ENCODE results near the gene PRUNE1.

PRUNE1 gene

GRCh38 chr1:151001602-151002001 lies 6.6 kb upstream of the PRUNE1 start:
- H3K4ac ChIP-seq (ENCODE audit: low read depth, low read length): no peak overlapping the region
- H3K79me2 ChIP-seq (ENCODE audit: control insufficient read depth, insufficient read depth, low read length): no peaks in the 10 kb centered on the region
- no peak overlapping the region for H4K5ac ChIP-seq (ENCODE audit: low read length)
- DNase-seq: no peak
- H3K9ac ChIP-seq (ENCODE audit: low read length): no peak overlapping the region
- no peaks in the 10 kb centered on the region for H3K79me1 ChIP-seq (ENCODE audit: low read length)
- no peak overlapping the region for H2BK5ac ChIP-seq (ENCODE audit: low read length)
- H2AK5ac ChIP-seq (ENCODE audit: low read length): no peak overlapping the region
- H3K36me3 ChIP-seq (ENCODE audit: control insufficient read depth, insufficient read depth, low read length): no peaks in the 10 kb centered on the region
- no peak overlapping the region for H3K4me2 ChIP-seq (ENCODE audit: low read length)
- no peaks in the 10 kb centered on the region for H3K27me3 ChIP-seq (ENCODE audit: insufficient read depth, low read length, poor library complexity)
- H3K18ac ChIP-seq (ENCODE audit: low read length): no peak overlapping the region
- H2BK15ac ChIP-seq (replicated peaks; ENCODE audit: low read depth): no peak overlapping the region
- H3K23ac ChIP-seq (ENCODE audit: low read length): no peak overlapping the region
- no peak overlapping the region for H2BK120ac ChIP-seq (ENCODE audit: low read depth, low read length)
- no peak overlapping the region for H3K4me3 ChIP-seq (ENCODE audit: low read length)
- no peak overlapping the region for H3K56ac ChIP-seq (ENCODE audit: low read length)
- no peak overlapping the region for H3K27ac ChIP-seq (ENCODE audit: low read depth, low read length)
- no CpG with 5 or more reads among the region's 4 CpGs for WGBS (ENCODE audit: extremely low coverage, insufficient coverage, low lambda C conversion rate)
- no peak overlapping the region for H4K8ac ChIP-seq (ENCODE audit: low read depth, low read length)
- peaks cover 7% of the 10 kb centered on the region for H3K4me1 ChIP-seq (ENCODE audit: control insufficient read depth, low read depth, low read length)

DNA sequence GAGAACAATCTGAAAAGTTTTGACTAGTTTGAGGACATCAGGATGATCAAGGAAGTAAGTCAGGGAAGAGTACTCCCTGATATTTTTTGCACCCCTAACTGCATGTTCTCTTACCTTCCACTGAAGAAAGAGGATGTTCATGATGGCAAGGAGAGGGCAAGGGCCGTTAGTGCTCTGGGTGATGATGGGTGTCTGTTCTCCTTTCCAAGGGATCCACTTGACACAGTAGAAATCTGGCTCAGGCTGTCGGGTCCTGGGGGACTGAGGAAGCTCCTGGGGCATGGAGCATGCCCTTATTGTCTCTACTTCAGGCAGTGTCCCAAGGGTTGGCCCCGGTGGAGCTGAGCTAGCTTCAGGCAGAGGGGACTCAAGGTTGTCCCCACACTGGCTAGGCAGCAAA lies 6.2 kb upstream of the PRUNE1 start:
- Histone ChIP-seq H3K9ac (ENCODE audit: low read length) (no peak overlapping the region), H4K8ac (ENCODE audit: low read depth, low read length) (no peak overlapping the region), H3K36me3 (ENCODE audit: control insufficient read depth, insufficient read depth, low read length) (no peaks in the 10 kb centered on the region), H2BK15ac (replicated peaks; ENCODE audit: low read depth) (no peak overlapping the region), H2BK5ac (ENCODE audit: low read length) (no peak overlapping the region), H3K4me3 (ENCODE audit: low read length) (no peak overlapping the region), H3K27me3 (ENCODE audit: insufficient read depth, low read length, poor library complexity) (no peaks in the 10 kb centered on the region), H3K4me1 (ENCODE audit: control insufficient read depth, low read depth, low read length) (peaks cover 7% of the 10 kb centered on the region), H3K23ac (ENCODE audit: low read length) (no peak overlapping the region), H4K5ac (ENCODE audit: low read length) (no peak overlapping the region), H3K4me2 (ENCODE audit: low read length) (no peak overlapping the region), H3K79me1 (ENCODE audit: low read length) (no peaks in the 10 kb centered on the region), H2BK120ac (ENCODE audit: low read depth, low read length) (no peak overlapping the region), H3K79me2 (ENCODE audit: control insufficient read depth, insufficient read depth, low read length) (no peaks in the 10 kb centered on the region), H2AK5ac (ENCODE audit: low read length) (no peak overlapping the region), H3K27ac (ENCODE audit: low read depth, low read length) (no peak overlapping the region), H3K18ac (ENCODE audit: low read length) (no peak overlapping the region), H3K4ac (ENCODE audit: low read depth, low read length) (no peak overlapping the region), H3K56ac (ENCODE audit: low read length) (no peak overlapping the region)
- WGBS (ENCODE audit: extremely low coverage, insufficient coverage, low lambda C conversion rate): no CpG with 5 or more reads among the region's 3 CpGs
- DNase-seq: no peak

DNA sequence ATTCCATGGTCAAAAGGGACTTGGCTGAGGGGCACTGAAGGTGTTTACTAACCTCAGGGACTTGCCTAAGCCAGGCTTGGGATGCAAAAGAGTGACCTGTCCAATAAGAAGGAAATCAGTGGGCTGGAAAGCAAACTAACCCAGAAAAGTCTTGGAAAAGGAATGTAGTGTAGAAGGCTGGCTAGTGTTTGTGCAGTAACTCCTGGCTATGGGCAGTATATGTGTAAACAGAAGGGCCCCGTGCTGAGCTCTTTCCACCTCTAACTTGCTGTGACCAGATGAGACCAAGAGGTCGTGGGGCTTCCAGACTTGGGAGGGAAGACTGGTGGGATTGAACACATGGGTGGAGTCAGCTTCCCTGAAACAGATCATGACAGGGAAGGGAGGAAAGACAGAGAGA lies 5.6 kb upstream of the PRUNE1 start:
- Histone ChIP-seq H3K56ac (ENCODE audit: low read length) (no peak overlapping the region), H2AK5ac (ENCODE audit: low read length) (no peak overlapping the region), H2BK5ac (ENCODE audit: low read length) (no peak overlapping the region), H2BK15ac (replicated peaks; ENCODE audit: low read depth) (no peak overlapping the region), H4K8ac (ENCODE audit: low read depth, low read length) (no peak overlapping the region), H3K27me3 (ENCODE audit: insufficient read depth, low read length, poor library complexity) (no peaks in the 10 kb centered on the region), H3K23ac (ENCODE audit: low read length) (no peak overlapping the region), H3K4me3 (ENCODE audit: low read length) (no peak overlapping the region), H3K9ac (ENCODE audit: low read length) (no peak overlapping the region), H3K18ac (ENCODE audit: low read length) (no peak overlapping the region), H3K4ac (ENCODE audit: low read depth, low read length) (no peak overlapping the region), H3K4me2 (ENCODE audit: low read length) (no peak overlapping the region), H3K79me1 (ENCODE audit: low read length) (no peaks in the 10 kb centered on the region), H3K4me1 (ENCODE audit: control insufficient read depth, low read depth, low read length) (peaks cover 7% of the 10 kb centered on the region), H3K79me2 (ENCODE audit: control insufficient read depth, insufficient read depth, low read length) (no peaks in the 10 kb centered on the region), H4K5ac (ENCODE audit: low read length) (no peak overlapping the region), H3K27ac (ENCODE audit: low read depth, low read length) (no peak overlapping the region), H2BK120ac (ENCODE audit: low read depth, low read length) (no peak overlapping the region), H3K36me3 (ENCODE audit: control insufficient read depth, insufficient read depth, low read length) (no peaks in the 10 kb centered on the region)
- DNase-seq: no peak
- WGBS (ENCODE audit: extremely low coverage, insufficient coverage, low lambda C conversion rate): no CpG with 5 or more reads among the region's 2 CpGs

GRCh38 chr1:151003180-151003579 lies 5.1 kb upstream of the PRUNE1 start:
- peaks cover 7% of the 10 kb centered on the region for H3K4me1 ChIP-seq (ENCODE audit: control insufficient read depth, low read depth, low read length)
- no peak for DNase-seq
- no peak overlapping the region for H3K18ac ChIP-seq (ENCODE audit: low read length)
- no peak overlapping the region for H4K8ac ChIP-seq (ENCODE audit: low read depth, low read length)
- H3K36me3 ChIP-seq (ENCODE audit: control insufficient read depth, insufficient read depth, low read length): no peaks in the 10 kb centered on the region
- H4K5ac ChIP-seq (ENCODE audit: low read length): no peak overlapping the region
- no peak overlapping the region for H3K27ac ChIP-seq (ENCODE audit: low read depth, low read length)
- H3K23ac ChIP-seq (ENCODE audit: low read length): no peak overlapping the region
- no peak overlapping the region for H2BK120ac ChIP-seq (ENCODE audit: low read depth, low read length)
- H3K4me2 ChIP-seq (ENCODE audit: low read length): no peak overlapping the region
- H3K4me3 ChIP-seq (ENCODE audit: low read length): no peak overlapping the region
- no peak overlapping the region for H3K56ac ChIP-seq (ENCODE audit: low read length)
- no peaks in the 10 kb centered on the region for H3K79me2 ChIP-seq (ENCODE audit: control insufficient read depth, insufficient read depth, low read length)
- no peak overlapping the region for H2BK5ac ChIP-seq (ENCODE audit: low read length)
- no peak overlapping the region for H3K4ac ChIP-seq (ENCODE audit: low read depth, low read length)
- H2BK15ac ChIP-seq (replicated peaks; ENCODE audit: low read depth): no peak overlapping the region
- H3K79me1 ChIP-seq (ENCODE audit: low read length): no peaks in the 10 kb centered on the region
- no peak overlapping the region for H2AK5ac ChIP-seq (ENCODE audit: low read length)
- H3K9ac ChIP-seq (ENCODE audit: low read length): no peak overlapping the region
- H3K27me3 ChIP-seq (ENCODE audit: insufficient read depth, low read length, poor library complexity): no peaks in the 10 kb centered on the region

DNA sequence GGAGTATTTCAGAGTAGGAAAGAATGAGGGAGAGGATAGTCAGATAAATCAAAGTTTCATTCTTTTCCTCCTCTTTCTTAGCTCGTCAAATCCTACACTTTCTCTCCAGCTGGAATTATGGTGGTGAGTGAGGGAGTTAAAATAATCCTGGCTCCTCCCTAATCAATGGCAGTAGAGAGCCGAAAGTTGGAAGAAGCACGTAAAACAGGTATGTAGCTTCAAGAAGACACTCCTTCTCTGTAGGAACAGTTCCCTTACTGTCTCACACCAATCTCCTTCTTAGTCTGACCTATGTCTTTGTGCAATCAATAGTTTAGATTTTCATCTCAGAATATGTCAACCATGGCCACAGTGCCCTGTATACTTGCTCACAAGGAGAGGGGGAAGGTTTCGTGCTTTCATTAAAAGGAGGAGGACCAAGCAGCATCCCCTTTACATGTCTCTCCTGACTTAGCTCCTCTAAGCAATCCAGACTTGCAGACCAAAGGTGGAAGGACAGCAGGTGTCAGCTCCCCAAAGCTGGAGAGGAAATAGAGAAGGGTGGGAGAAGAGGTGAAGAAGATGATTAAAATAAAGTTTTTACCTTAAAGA lies 2.4 kb upstream of the PRUNE1 start:
- DNase-seq: no peak
- H3K79me1 ChIP-seq (ENCODE audit: low read length): peaks cover 2% of the 10 kb centered on the region
- no peak overlapping the region for H3K18ac ChIP-seq (ENCODE audit: low read length)

More for the DNA sequence above, 2.4 kb upstream of the PRUNE1 start:
- no peak overlapping the region for H3K4me3 ChIP-seq (ENCODE audit: low read length)
- no peaks in the 10 kb centered on the region for H3K27me3 ChIP-seq (ENCODE audit: insufficient read depth, low read length, poor library complexity)
- H3K4me2 ChIP-seq (ENCODE audit: low read length): peak overlapping the region; percentile 68
- no peaks in the 10 kb centered on the region for H3K36me3 ChIP-seq (ENCODE audit: control insufficient read depth, insufficient read depth, low read length)
- peak overlapping the region; percentile 87 for H3K56ac ChIP-seq (ENCODE audit: low read length)
- H4K8ac ChIP-seq (ENCODE audit: low read depth, low read length): no peak overlapping the region
- peaks cover 7% of the 10 kb centered on the region for H3K4me1 ChIP-seq (ENCODE audit: control insufficient read depth, low read depth, low read length)
- no peak overlapping the region for H2AK5ac ChIP-seq (ENCODE audit: low read length)
- H2BK120ac ChIP-seq (ENCODE audit: low read depth, low read length): no peak overlapping the region
- H2BK5ac ChIP-seq (ENCODE audit: low read length): no peak overlapping the region
- no peak overlapping the region for H2BK15ac ChIP-seq (replicated peaks; ENCODE audit: low read depth)
- WGBS (ENCODE audit: extremely low coverage, insufficient coverage, low lambda C conversion rate): no CpG with 5 or more reads among the region's 4 CpGs
- no peak overlapping the region for H3K27ac ChIP-seq (ENCODE audit: low read depth, low read length)
- no peaks in the 10 kb centered on the region for H3K79me2 ChIP-seq (ENCODE audit: control insufficient read depth, insufficient read depth, low read length)
- no peak overlapping the region for H3K4ac ChIP-seq (ENCODE audit: low read depth, low read length)
- H3K9ac ChIP-seq (ENCODE audit: low read length): peak overlapping the region; percentile 69
- no peak overlapping the region for H3K23ac ChIP-seq (ENCODE audit: low read length)
- H4K5ac ChIP-seq (ENCODE audit: low read length): peak overlapping the region; percentile 39
